Measurements from ENCODE around the gene MLLT1.
"Not testable (repeated sequence)": the region's sequence is repeated elsewhere in the genome, so short reads cannot be mapped to it uniquely, and the experiment has no call there.

The MLLT1 gene, protein sequence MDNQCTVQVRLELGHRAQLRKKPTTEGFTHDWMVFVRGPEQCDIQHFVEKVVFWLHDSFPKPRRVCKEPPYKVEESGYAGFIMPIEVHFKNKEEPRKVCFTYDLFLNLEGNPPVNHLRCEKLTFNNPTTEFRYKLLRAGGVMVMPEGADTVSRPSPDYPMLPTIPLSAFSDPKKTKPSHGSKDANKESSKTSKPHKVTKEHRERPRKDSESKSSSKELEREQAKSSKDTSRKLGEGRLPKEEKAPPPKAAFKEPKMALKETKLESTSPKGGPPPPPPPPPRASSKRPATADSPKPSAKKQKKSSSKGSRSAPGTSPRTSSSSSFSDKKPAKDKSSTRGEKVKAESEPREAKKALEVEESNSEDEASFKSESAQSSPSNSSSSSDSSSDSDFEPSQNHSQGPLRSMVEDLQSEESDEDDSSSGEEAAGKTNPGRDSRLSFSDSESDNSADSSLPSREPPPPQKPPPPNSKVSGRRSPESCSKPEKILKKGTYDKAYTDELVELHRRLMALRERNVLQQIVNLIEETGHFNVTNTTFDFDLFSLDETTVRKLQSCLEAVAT
- 22.2 to 84.9 (median 69.8) reads per million in 9 experiments for total RNA-seq

DNA sequence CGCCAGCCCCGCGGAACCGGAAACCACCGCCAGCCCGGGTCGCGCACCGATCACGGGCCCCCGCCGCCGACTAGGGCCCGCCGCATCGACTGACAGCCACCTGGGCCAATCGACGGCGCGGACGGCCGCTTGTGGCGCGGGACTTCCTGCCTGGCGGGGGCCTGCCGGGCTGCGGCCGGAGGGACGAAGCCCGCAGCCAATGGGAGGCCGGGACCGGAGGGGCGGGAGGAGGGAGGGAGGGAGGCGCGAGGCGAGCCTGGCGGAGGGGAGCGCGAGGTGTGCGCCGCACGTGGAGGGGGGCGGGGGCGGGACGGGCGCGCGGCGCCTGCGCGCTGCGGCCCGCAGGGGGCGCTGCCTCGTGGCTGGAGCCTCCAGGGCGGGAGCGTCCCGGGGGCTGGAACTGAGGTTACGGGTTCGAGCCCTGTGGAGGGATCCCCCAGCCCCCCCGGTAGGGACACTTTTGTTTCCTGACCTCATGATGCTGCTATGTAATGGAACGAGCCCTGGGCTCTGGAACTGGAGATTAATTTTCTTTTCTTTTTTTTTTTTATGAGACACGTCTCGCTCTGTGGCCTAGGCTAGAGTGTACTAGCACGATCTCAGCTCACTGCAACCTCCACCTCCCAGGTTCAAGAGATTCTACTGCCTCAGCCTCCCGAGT, at the start of gene MLLT1:
Gene MLLT1, minus strand, starts transcription at position 45 of the 661 bp plus-strand sequence. CDS start 191 bp downstream, outside the sequence.
- ATAC-seq (replicated peaks) (peak; percentile 91), DNase-seq (peak; percentile 90 to 93 (median 92))
- H3K27me3 Mint-ChIP-seq = no peaks in the 10 kb centered on the region
- peak within 1 kb of the TSS; percentile 85 for H3K4me3 Mint-ChIP-seq
- H3K9me3 Mint-ChIP-seq = no peaks in the 10 kb centered on the region
- H3K36me3 Mint-ChIP-seq (ENCODE audit: insufficient read depth) = peaks cover 18% of the 10 kb centered on the region
- H3K27ac Mint-ChIP-seq = peak within 1 kb of the TSS; percentile 88 to 92
- H3K4me1 Mint-ChIP-seq (ENCODE audit: low read depth in 2 of 2) = peaks cover 33 to 39% of the 10 kb centered on the region in 2 donors

DNA sequence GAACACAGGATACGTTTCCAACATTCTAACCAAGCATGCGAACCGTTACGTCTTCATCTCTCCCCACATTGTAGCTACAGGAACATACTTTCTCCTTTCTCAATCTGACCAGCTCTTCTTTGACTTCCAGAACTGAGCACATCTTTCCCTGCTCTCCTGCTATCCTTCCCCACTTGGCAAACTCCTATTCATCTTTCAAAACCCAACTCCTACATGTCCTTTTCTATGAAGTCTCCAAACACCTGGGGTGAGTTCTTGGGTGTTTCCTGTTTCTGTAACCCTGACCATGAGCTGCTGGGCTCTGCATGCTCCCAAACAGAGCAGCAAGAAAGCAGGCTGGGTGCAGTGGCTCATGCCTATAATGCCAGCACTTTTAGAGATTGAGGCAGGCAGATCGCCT, 47.0 kb upstream of the MLLT1 start:
- Mint-ChIP-seq H3K4me1 (ENCODE audit: low read depth in 2 of 2) (peaks cover 0 to 4% of the 10 kb centered on the region in 2 donors), H3K4me3 (no peak overlapping the region), H3K36me3 (ENCODE audit: insufficient read depth) (no peaks in the 10 kb centered on the region), H3K9me3 (peaks cover 0 to 1% of the 10 kb centered on the region in 2 donors), H3K27ac (no peak overlapping the region), H3K27me3 (peaks cover 0 to 4% of the 10 kb centered on the region in 2 donors)
- ATAC-seq (replicated peaks) (no peak), DNase-seq (no peak)

DNA sequence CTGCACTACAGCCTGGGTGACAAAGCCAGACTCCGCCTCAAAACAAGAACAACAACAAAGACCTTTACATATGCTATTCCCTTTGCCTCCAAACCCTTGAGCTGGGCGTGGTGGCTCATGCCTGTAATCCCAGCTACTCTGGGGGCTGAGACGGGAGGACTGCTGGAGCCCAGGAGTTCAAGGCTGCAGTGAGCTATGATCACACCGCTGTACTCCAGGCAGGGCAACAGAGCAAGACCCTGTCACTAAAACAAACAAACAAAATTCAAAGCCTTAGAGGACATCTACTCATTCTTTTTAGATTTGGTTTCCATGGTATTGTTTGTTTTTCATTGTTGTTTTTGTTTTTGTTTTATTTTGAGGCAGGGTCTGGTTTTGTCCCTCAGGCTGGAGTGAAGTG, 45.8 kb upstream of the MLLT1 start:
- H3K27ac Mint-ChIP-seq = no peak overlapping the region

DNA sequence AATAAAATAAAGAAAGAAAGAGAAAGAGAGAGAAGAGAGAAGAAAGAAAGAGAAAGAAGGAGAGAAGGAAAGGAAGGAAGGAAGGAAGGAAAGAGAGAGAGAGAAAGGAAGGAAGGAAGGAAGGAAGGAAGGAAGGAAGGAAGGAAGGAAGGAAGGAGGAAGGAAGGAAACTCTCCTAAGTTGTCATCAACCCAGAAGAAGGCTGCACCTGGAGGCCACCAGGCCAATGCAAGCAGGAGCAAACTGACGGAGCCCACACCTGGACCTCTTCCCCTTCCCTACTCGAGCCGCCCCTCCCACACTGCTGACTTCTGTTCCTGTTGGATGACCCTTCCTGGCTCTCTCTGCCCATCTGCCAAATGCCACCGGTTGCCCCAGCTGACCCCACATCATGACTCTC, 45.0 kb upstream of the MLLT1 start:
- no peak overlapping the region for H3K27ac Mint-ChIP-seq
- ATAC-seq (replicated peaks) = no peak
- H3K36me3 Mint-ChIP-seq (ENCODE audit: insufficient read depth) = no peaks in the 10 kb centered on the region

More for the DNA sequence above, 45.8 kb upstream of the MLLT1 start:
- no peak for DNase-seq
- Mint-ChIP-seq H3K36me3 (ENCODE audit: insufficient read depth) (no peaks in the 10 kb centered on the region), H3K4me3 (no peak overlapping the region), H3K27me3 (peaks cover 0 to 4% of the 10 kb centered on the region in 2 donors), H3K9me3 (peaks cover 0 to 1% of the 10 kb centered on the region in 2 donors), H3K4me1 (ENCODE audit: low read depth in 2 of 2) (peaks cover 0 to 4% of the 10 kb centered on the region in 2 donors)
- ATAC-seq (replicated peaks) = no peak

DNA sequence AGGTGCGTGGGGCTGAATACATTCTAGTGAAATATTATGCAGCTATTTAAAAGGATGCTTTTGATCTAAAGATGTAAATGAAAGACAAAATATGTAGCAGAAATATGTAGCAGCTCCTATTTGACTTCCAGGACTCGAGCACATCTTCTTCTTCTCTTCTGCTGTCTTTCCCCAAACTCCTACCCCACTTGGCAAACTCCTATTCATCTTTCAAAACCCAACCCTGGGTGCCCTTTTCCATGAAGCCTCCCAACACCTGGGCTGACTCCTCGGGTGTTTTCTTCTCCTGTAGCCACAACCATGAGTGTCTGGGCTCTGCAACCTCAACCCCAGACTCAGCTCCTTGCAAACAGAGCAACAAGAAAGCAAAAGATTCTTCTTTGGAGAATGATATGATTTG, 42.5 kb upstream of the MLLT1 start:
- H3K36me3 Mint-ChIP-seq (ENCODE audit: insufficient read depth) = no peaks in the 10 kb centered on the region
- H3K27me3 Mint-ChIP-seq = peaks cover 4 to 10% of the 10 kb centered on the region in 2 donors
- DNase-seq (no peak), ATAC-seq (replicated peaks) (no peak)
- no peak overlapping the region for H3K4me3 Mint-ChIP-seq
- H3K4me1 Mint-ChIP-seq (ENCODE audit: low read depth in 2 of 2) = peaks cover 0 to 4% of the 10 kb centered on the region in 2 donors
- H3K9me3 Mint-ChIP-seq = peaks cover 0 to 1% of the 10 kb centered on the region in 2 donors
- H3K27ac Mint-ChIP-seq = no peak overlapping the region

More for the DNA sequence above, 45.0 kb upstream of the MLLT1 start:
- Mint-ChIP-seq H3K4me1 (ENCODE audit: low read depth in 2 of 2) (peaks cover 0 to 4% of the 10 kb centered on the region in 2 donors), H3K9me3 (peaks cover 0 to 1% of the 10 kb centered on the region in 2 donors), H3K4me3 (no peak overlapping the region), H3K27me3 (peaks cover under 1 to 4% of the 10 kb centered on the region in 2 donors)
- DNase-seq = no peak

DNA sequence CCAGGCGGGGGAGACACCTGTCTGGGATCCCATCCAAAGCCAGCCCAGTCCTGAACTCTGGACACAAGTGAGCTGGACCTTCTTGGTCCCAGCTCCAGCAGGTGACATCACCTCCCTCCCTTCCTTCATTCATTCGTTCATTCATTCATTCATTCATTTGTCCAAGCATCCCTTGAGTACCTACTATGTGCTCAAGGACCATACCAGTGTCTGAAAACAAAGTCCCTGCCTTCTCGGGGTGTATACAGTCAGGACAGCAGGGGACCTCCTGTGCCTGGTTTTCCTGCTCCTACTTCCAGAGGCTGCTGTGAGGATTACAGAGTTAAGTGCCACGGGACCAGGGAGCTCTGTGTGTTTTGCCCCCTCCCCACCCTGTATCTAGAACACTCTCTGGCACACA, 39.6 kb upstream of the MLLT1 start:
- peaks cover 0 to 1% of the 10 kb centered on the region in 2 donors for H3K9me3 Mint-ChIP-seq
- H3K36me3 Mint-ChIP-seq (ENCODE audit: insufficient read depth) = no peaks in the 10 kb centered on the region
- H3K4me3 Mint-ChIP-seq = no peak overlapping the region
- no peak overlapping the region for H3K27ac Mint-ChIP-seq
- H3K27me3 Mint-ChIP-seq = peaks cover 4 to 10% of the 10 kb centered on the region in 2 donors
- DNase-seq (no peak), ATAC-seq (replicated peaks) (no peak)
- H3K4me1 Mint-ChIP-seq (ENCODE audit: low read depth in 2 of 2) = no peaks in the 10 kb centered on the region

DNA sequence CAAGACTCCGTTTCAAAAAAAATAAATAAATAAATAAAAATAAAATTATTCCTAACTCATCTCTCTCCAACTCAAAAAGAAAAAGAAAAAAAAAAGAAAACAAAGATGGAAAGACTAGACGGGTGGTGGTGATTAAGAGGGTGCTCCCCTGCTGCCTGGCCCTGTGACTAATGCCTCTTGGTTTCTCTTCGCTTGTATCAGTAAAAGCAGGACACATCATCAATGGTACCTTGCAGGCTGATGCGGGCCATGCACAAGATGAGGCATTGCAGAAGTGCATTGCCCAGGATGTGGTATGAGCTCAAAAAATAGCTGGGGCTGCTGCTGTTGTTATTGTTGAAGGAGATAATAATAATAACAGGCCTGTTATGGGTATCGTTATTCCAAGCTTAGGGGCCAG, 39.0 kb upstream of the MLLT1 start:
- H3K9me3 Mint-ChIP-seq = peaks cover 0 to 1% of the 10 kb centered on the region in 2 donors
- no peak overlapping the region for H3K27ac Mint-ChIP-seq
- peaks cover 4 to 10% of the 10 kb centered on the region in 2 donors for H3K27me3 Mint-ChIP-seq
- no peak for DNase-seq
- ATAC-seq (replicated peaks) = no peak
- no peaks in the 10 kb centered on the region for H3K36me3 Mint-ChIP-seq (ENCODE audit: insufficient read depth)
- no peaks in the 10 kb centered on the region for H3K4me1 Mint-ChIP-seq (ENCODE audit: low read depth in 2 of 2)
- H3K4me3 Mint-ChIP-seq = no peak overlapping the region

DNA sequence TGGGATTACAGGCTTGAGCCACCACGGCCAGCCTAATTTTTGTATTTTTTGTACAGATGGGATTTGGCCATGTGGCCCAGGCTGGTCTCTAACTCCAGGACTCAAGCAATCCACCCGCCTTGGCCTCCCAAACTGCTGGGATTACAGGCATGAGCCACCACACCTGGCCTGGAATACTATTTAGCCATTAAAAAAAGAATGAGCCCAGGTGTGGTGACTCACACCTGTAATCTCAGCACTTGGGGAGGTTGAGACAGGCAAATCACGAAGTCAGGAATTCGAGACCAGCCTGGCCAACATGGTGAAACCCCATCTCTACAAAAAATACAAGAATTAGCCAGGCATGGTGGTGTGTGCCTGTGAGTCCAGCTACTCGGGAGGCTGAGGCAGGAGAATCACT, 35.9 kb upstream of the MLLT1 start:
- not testable (repeated sequence) for H3K27ac Mint-ChIP-seq; H3K4me1 Mint-ChIP-seq (ENCODE audit: low read depth in 2 of 2); H3K4me3 Mint-ChIP-seq; H3K9me3 Mint-ChIP-seq; H3K36me3 Mint-ChIP-seq (ENCODE audit: insufficient read depth); ATAC-seq (replicated peaks); DNase-seq
- H3K27me3 Mint-ChIP-seq = peaks cover 10 to 25% of the 10 kb centered on the region in 2 donors

DNA sequence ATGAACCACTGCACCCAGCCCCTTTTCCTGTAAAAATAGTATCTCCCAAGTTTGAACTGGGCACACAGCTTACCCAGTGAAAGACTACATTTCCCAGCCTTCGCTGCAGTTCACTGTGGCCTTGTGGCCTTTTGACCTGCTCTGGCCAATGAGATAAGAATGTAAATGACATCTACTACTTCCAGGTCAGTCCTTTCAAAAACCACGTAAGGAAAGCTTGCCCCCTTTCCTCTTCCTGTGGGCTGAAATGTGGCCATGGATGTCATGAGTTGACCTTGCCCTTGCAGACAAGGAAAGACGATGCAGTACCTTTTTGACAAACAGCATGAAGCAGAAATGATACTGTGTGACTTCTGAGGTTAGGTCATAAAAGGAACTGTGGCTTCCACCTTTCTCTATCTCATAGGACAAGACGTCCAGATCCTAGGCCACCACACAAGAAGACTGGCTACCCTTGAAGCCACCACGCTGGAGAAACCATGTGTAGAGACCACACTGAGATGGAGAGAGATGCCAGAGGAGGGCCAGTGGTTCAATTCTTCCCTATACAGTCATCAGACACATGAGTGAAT, 33.7 kb upstream of the MLLT1 start:
- no peak overlapping the region for H3K27ac Mint-ChIP-seq
- H3K27me3 Mint-ChIP-seq = peaks cover 13 to 18% of the 10 kb centered on the region in 2 donors
- H3K4me3 Mint-ChIP-seq = no peak overlapping the region
- H3K36me3 Mint-ChIP-seq (ENCODE audit: insufficient read depth) = peaks cover 3% of the 10 kb centered on the region
- ATAC-seq (replicated peaks) = no peak
- no peaks in the 10 kb centered on the region for H3K9me3 Mint-ChIP-seq
- no peak for DNase-seq
- H3K4me1 Mint-ChIP-seq (ENCODE audit: low read depth in 2 of 2) = no peaks in the 10 kb centered on the region

DNA sequence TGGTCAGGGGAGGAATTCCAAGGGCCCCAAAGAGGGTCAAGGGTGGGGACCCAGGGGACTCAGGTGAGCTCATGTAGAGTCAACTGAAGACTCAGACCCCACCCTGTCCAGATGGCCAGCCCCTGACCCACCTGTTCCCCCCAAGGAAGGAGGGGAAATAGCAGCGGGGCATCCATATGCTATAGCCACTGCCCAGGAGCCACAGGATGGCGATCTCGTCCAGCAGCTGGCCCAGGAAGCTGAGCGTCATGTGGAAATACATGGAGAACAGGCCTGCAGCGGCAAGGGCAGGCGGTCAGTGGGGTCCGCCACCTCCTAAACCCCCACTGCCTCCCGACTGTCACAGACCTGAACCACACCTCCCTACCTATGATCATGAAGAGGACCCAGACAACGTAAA, 32.2 kb upstream of the MLLT1 start:
- DNase-seq = no peak
- Mint-ChIP-seq H3K27me3 (peaks cover 13 to 18% of the 10 kb centered on the region in 2 donors), H3K9me3 (no peaks in the 10 kb centered on the region), H3K4me1 (ENCODE audit: low read depth in 2 of 2) (no peaks in the 10 kb centered on the region), H3K36me3 (ENCODE audit: insufficient read depth) (peaks cover 3% of the 10 kb centered on the region), H3K27ac (no peak overlapping the region), H3K4me3 (no peak overlapping the region)
- ATAC-seq (replicated peaks) = no peak

DNA sequence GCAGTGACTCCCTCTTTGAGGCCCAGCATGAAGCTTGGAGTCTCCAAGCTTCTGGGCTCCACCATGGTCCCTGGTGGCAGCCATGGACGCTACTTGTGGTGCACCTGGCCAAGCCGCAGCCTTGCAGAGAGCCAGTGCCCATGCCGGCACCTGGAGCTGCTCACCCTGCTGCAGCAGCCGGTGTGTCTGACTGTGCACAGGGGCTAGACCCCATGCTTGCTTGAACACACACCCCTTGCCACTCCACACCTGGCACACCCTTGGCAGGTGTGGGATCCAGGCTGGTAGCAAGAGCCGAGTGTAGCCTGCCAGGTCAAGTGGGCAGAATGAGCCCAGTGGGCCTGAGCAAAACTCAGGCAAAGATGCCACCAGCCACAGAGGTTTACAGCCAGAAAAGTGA, 18.6 kb upstream of the MLLT1 start:
- Mint-ChIP-seq H3K36me3 (ENCODE audit: insufficient read depth) (peaks cover 2% of the 10 kb centered on the region), H3K9me3 (peaks cover 0 to 3% of the 10 kb centered on the region in 2 donors), H3K27me3 (peaks cover 0 to 2% of the 10 kb centered on the region in 2 donors), H3K4me3 (no peak overlapping the region), H3K4me1 (ENCODE audit: low read depth in 2 of 2) (no peaks in the 10 kb centered on the region), H3K27ac (no peak overlapping the region)
- DNase-seq (no peak), ATAC-seq (replicated peaks) (no peak)

DNA sequence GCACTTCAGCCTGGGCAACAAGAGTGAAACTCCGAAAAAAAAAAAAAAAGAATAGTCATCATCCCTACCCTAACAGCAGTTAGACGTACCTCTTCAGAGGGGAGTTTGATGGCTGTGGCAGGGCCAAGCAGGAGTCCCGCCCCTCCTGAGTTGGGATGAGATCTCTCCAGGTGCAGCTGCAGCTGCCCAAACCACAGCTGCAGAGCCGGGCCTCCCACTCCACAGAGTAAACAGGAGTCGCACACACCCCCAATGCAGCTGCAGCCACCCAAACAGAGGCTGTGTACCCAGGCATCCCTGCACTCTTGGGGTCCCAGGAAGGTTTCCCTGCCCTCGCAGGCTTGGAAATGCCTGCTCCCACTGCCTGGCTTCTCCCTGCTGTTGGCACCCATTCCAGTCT, 17.4 kb upstream of the MLLT1 start:
- DNase-seq (no peak), ATAC-seq (replicated peaks) (no peak)
- H3K36me3 Mint-ChIP-seq (ENCODE audit: insufficient read depth) = peaks cover 2% of the 10 kb centered on the region
- H3K4me3 Mint-ChIP-seq = no peak overlapping the region
- H3K4me1 Mint-ChIP-seq (ENCODE audit: low read depth in 2 of 2) = no peaks in the 10 kb centered on the region
- H3K9me3 Mint-ChIP-seq = peaks cover 0 to 3% of the 10 kb centered on the region in 2 donors
- no peak overlapping the region for H3K27ac Mint-ChIP-seq
- H3K27me3 Mint-ChIP-seq = no peaks in the 10 kb centered on the region

DNA sequence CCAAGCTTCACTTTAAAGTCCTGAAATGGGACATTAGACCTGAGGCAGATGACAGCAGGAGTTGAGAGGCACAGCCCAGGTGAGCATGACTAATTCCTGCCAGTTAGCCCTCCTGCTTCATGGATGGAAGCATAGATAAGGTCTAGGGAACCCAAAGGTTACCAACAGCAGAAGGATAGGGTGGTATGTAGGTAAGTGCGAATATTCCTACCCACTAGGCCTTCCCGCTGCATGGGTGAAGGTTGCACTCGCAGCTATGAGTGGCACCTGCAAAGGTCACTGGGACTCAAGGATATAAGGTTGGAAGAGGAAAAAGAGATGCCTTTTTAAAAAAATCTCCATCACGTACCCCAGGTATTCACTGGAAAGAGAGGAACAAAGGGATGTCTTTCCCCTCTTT, 12.2 kb upstream of the MLLT1 start:
- Mint-ChIP-seq H3K4me3 (no peak overlapping the region), H3K9me3 (peaks cover 3 to 7% of the 10 kb centered on the region in 2 donors), H3K36me3 (ENCODE audit: insufficient read depth) (peaks cover 3% of the 10 kb centered on the region), H3K27me3 (no peaks in the 10 kb centered on the region), H3K4me1 (ENCODE audit: low read depth in 2 of 2) (no peaks in the 10 kb centered on the region), H3K27ac (no peak overlapping the region)
- ATAC-seq (replicated peaks) = no peak
- no peak for DNase-seq
